AG04450 (cell line): ENCODE measurements around the gene UBE2E2. TPM values are rescaled to one million over a fixed set of nuclear protein-coding genes. Genes with fewer than 3 reads are reported as not detected.

Experiments
- CTCF ChIA-PET: fragments of 300-600, 350-600 bp; formaldehyde crosslinking; extraction: SDS; loops from one replicate; lab custom pipeline; 2022; ENCODE audit warnings: antibody characterized with exemption, inconsistent platforms; lab: Charles Lee
- POLR2A ChIA-PET: fragments of 350-600 bp; formaldehyde crosslinking; extraction: SDS; loops from one replicate; lab custom pipeline; 2021; ENCODE audit warnings: antibody characterized with exemption, inconsistent platforms; lab: Yijun Ruan, JAX
- DNase-seq: peaks from one replicate; pipeline ENCODE4 v3.0.0-alpha.2; 2011; ENCODE audit warnings: low read depth, low spot score
- H3K27ac ChIP-seq: one replicate; pipeline ENCODE4 v1.5.1; 2012; ENCODE audit warnings: low read depth, low read length, control low read depth
- H3K27me3 ChIP-seq: one replicate; pipeline ENCODE4 v1.6.0; 2012; ENCODE audit warnings: low read length; ENCODE audit not compliant: control insufficient read depth, insufficient read depth
- H3K4me3 ChIP-seq: 2 replicates; pipeline ENCODE4 v1.5.1; 2011; ENCODE audit warnings: mild to moderate bottlenecking, low read depth, low read length, control low read depth
- H3K9me3 ChIP-seq: 2 replicates; pipeline ENCODE4 v1.5.1; 2012; ENCODE audit warnings: low read length; ENCODE audit not compliant: control insufficient read depth, insufficient read depth
- CTCF ChIP-seq: IDR thresholded peaks from 2 replicates; pipeline ENCODE4 v1.5.1; 2011; ENCODE audit warnings: low read depth, low read length, control low read depth, inconsistent platforms
- polyA plus RNA-seq: library from polyadenylated mRNA; depleted of rRNA; stranded (reverse); fragments of >200 nt; gene quantifications from 2 replicates; pipeline ENCODE4 v1.2.3, GENCODE V29; 2011
- small RNA-seq: library from RNA; depleted of rRNA; stranded (forward); fragments of <200 nt; gene quantifications from one replicate; pipeline ENCODE3, GENCODE V24; 2012; ENCODE audit warnings: low read depth; ENCODE audit not compliant: insufficient read length

Gene UBE2E2
- polyA plus RNA-seq, 1 experiment = 43.2 TPM

GRCh38 chr3:23629181-23629894 is 426.2 kb downstream of the UBE2E2 start:
- Histone ChIP-seq H3K9me3 (peaks cover 7% of the 10 kb centered on the region), H3K4me3 (no peak overlapping the region), H3K27me3 (no peaks in the 10 kb centered on the region), H3K27ac (no peak overlapping the region)
- DNase-seq = no peak
- POLR2A ChIA-PET = no interaction called here
- CTCF ChIA-PET = no interaction called here
- no peak for TF ChIP-seq CTCF

GRCh38 chr3:23633261-23633960 is 430.3 kb downstream of the UBE2E2 start:
- ChIA-PET POLR2A (no interaction called here), CTCF (no interaction called here)
- H3K27me3 ChIP-seq = no peaks in the 10 kb centered on the region
- no peak for DNase-seq
- no peak overlapping the region for H3K27ac ChIP-seq
- TF ChIP-seq CTCF = no peak
- no peak overlapping the region for H3K4me3 ChIP-seq
- H3K9me3 ChIP-seq = no peaks in the 10 kb centered on the region

- Histone ChIP-seq H3K27me3 (no peaks in the 10 kb centered on the region), H3K27ac (no peak overlapping the region), H3K4me3 (no peak overlapping the region), H3K9me3 (no peaks in the 10 kb centered on the region)
- CTCF ChIA-PET = no interaction called here
- POLR2A ChIA-PET = no interaction called here
- no peak for TF ChIP-seq CTCF
- DNase-seq = no peak
These were observed 434.2 kb downstream of the UBE2E2 start for GRCh38 chr3:23637339-23637738.

- Histone ChIP-seq H3K4me3 (no peak overlapping the region), H3K9me3 (no peaks in the 10 kb centered on the region), H3K27me3 (no peaks in the 10 kb centered on the region), H3K27ac (no peak overlapping the region)
- no peak for DNase-seq
- no peak for TF ChIP-seq CTCF
- ChIA-PET CTCF (no interaction called here), POLR2A (no interaction called here)
These were observed 437.5 kb downstream of the UBE2E2 start for GRCh38 chr3:23640471-23641146.

Small RNAs within 50 kb of the gene (small RNA-seq; reads per million reads assigned to genes)
- gene AC121251.1 (not detected), gene RF00019 (not detected), gene RNU6-788P (not detected), gene RNU6-922P (not detected)
